ENCODE data around the gene EVI5. TPM values are rescaled to one million over a fixed set of nuclear protein-coding genes. Genes with fewer than 3 reads are reported as not detected.
A peak's percentile ranks its signal among the peaks of the same experiment; 100 is the strongest.
"Not testable (repeated sequence)": the region's sequence is repeated elsewhere in the genome, so short reads cannot be mapped to it uniquely, and the experiment has no call there.

Gene EVI5
- total RNA-seq, 1 experiment from 2014 or later = 31.2 TPM

- intact Hi-C loops (cut with micrococcal nuclease; ENCODE audit: unreplicated experiment) = loop anchor here (5.0 kb wide), 1 partner anchor 46 kb away; the partner anchor contains the start of gene RPL5
- Mint-ChIP-seq H3K4me3 (ENCODE audit: unreplicated experiment) (peak overlapping the region; percentile 49), H3K9me3 (ENCODE audit: unreplicated experiment) (no peaks in the 10 kb centered on the region), H3K27me3 (ENCODE audit: insufficient read depth, unreplicated experiment) (no peaks in the 10 kb centered on the region), H3K27ac (ENCODE audit: unreplicated experiment) (peak overlapping the region; percentile 35), H3K36me3 (ENCODE audit: insufficient read depth, unreplicated experiment) (peaks cover 15% of the 10 kb centered on the region), H3K4me1 (ENCODE audit: low read depth, unreplicated experiment) (peaks cover 7% of the 10 kb centered on the region)
- POLR2A ChIA-PET = interaction anchor here (0.7 to 1.5 kb wide), 2 partner anchors 37 to 46 kb away, joined by 3 to 4 read pairs; no protein-coding TSS in a partner anchor
- Histone ChIP-seq H3K4me1 (no peaks in the 10 kb centered on the region), H3K9me3 (no peaks in the 10 kb centered on the region), H3K4me3 (ENCODE audit: low read depth, low read length) (no peak overlapping the region), H3K36me3 (ENCODE audit: control insufficient read depth, insufficient read depth, low read length) (no peaks in the 10 kb centered on the region), H3K27me3 (replicated peaks; ENCODE audit: control insufficient read depth, insufficient read depth, low read length) (no peaks in the 10 kb centered on the region)
- DNase-seq = no peak
- BruUV-seq (replicated peaks) = no TSS peak
- no peak for TF ChIP-seq CTCF (IDR thresholded peaks at IDR 0.05; ENCODE audit: insufficient read depth in 1 of 2, low read depth in 1 of 2, low read length in 1 of 2, severe bottlenecking in 1 of 2, unreplicated experiment in 1 of 2)
- CTCF ChIA-PET = interaction anchor here (1.5 kb wide), 1 partner anchor 32 kb away, joined by 6 read pairs; no protein-coding TSS in a partner anchor
These were observed 1.4 kb upstream of the EVI5 start for GRCh38 chr1:92786111-92786901.

- Histone ChIP-seq H3K36me3 (ENCODE audit: control insufficient read depth, insufficient read depth, low read length) (no peaks in the 10 kb centered on the region), H3K4me3 (ENCODE audit: low read depth, low read length) (peak overlapping the region; percentile 66), H3K4me1 (no peaks in the 10 kb centered on the region), H3K9me3 (no peaks in the 10 kb centered on the region), H3K27me3 (replicated peaks; ENCODE audit: control insufficient read depth, insufficient read depth, low read length) (no peaks in the 10 kb centered on the region)
- Mint-ChIP-seq H3K27me3 (ENCODE audit: insufficient read depth, unreplicated experiment) (no peaks in the 10 kb centered on the region), H3K27ac (ENCODE audit: unreplicated experiment) (peak overlapping the region; percentile 91), H3K36me3 (ENCODE audit: insufficient read depth, unreplicated experiment) (peaks cover 24% of the 10 kb centered on the region), H3K4me1 (ENCODE audit: low read depth, unreplicated experiment) (peaks cover 7% of the 10 kb centered on the region), H3K4me3 (ENCODE audit: unreplicated experiment) (peak overlapping the region; percentile 83), H3K9me3 (ENCODE audit: unreplicated experiment) (no peaks in the 10 kb centered on the region)
- CTCF ChIA-PET = interaction anchor here (1.0 to 1.4 kb wide), 4 partner anchors 34 to 48 kb away, joined by 3 to 8 read pairs (median 4); partner anchors contain the start of gene RPL5
- DNase-seq = no peak
- BruUV-seq (replicated peaks) = TSS peak; percentile 49
- TF ChIP-seq CTCF (IDR thresholded peaks at IDR 0.05; ENCODE audit: insufficient read depth in 1 of 2, low read depth in 1 of 2, low read length in 1 of 2, severe bottlenecking in 1 of 2, unreplicated experiment in 1 of 2) = no peak
- POLR2A ChIA-PET = interaction anchor here (0.6 to 2.2 kb wide), 4 partner anchors 28 to 264 kb away, joined by 3 to 7 read pairs (median 6); partner anchors contain the start of gene RPL5
- intact Hi-C loops (cut with micrococcal nuclease; ENCODE audit: unreplicated experiment) = loop anchor here (2.0 kb wide), 2 partner anchors 21 to 35 kb away; no protein-coding TSS in a partner anchor
These were observed 778 bp downstream of the EVI5 start for GRCh38 chr1:92784021-92784638.

- CTCF ChIA-PET = interaction anchor here (0.7 to 1.4 kb wide), 5 partner anchors 35 to 49 kb away, joined by 3 to 11 read pairs (median 3); partner anchors contain the start of gene RPL5
- intact Hi-C loops (cut with micrococcal nuclease; ENCODE audit: unreplicated experiment) = not testable (repeated sequence)
These were observed 1.4 kb downstream of the EVI5 start for GRCh38 chr1:92783550-92783949.

More at GRCh38 chr1:92783550-92783949, 1.4 kb downstream of the EVI5 start:
- Mint-ChIP-seq H3K4me3 (ENCODE audit: unreplicated experiment) (peak overlapping the region; percentile 83), H3K36me3 (ENCODE audit: insufficient read depth, unreplicated experiment) (peaks cover 24% of the 10 kb centered on the region), H3K27ac (ENCODE audit: unreplicated experiment) (peak overlapping the region; percentile 91)
- not testable (repeated sequence) for BruUV-seq (replicated peaks); H3K36me3 ChIP-seq (ENCODE audit: control insufficient read depth, insufficient read depth, low read length); H3K27me3 ChIP-seq (replicated peaks; ENCODE audit: control insufficient read depth, insufficient read depth, low read length); H3K9me3 Mint-ChIP-seq (ENCODE audit: unreplicated experiment); H3K4me1 ChIP-seq; H3K9me3 ChIP-seq; H3K27me3 Mint-ChIP-seq (ENCODE audit: insufficient read depth, unreplicated experiment); H3K4me1 Mint-ChIP-seq (ENCODE audit: low read depth, unreplicated experiment)
- peak overlapping the region; percentile 66 for H3K4me3 ChIP-seq (ENCODE audit: low read depth, low read length)
- peak; percentile 40 to 46 for DNase-seq
- POLR2A ChIA-PET = interaction anchor here (0.7 to 2.2 kb wide), 3 partner anchors 21 to 48 kb away, joined by 7 to 8 read pairs (median 7); partner anchors contain the start of gene RPL5

Measured in Caco-2 (cell line).